SK-N-SH (cell line): ENCODE results near the gene IVNS1ABP. TPM values are rescaled to one million over a fixed set of nuclear protein-coding genes. Genes with fewer than 3 reads are reported as not detected.

ENCODE experiments used
- CTCF ChIA-PET: fragments of 300-600, 350-600 bp; formaldehyde crosslinking; extraction: SDS; loops from one replicate; lab custom pipeline; 2021; lab: Yijun Ruan, JAX
- POLR2A ChIA-PET: fragments of 350-600 bp; sonication (Branson Sonifier 250); formaldehyde crosslinking; extraction: SDS; loops from one replicate; lab custom pipeline; 2020; ENCODE audit warnings: antibody characterized with exemption, inconsistent platforms; lab: Yijun Ruan, JAX
- DNase-seq: peaks from one replicate; pipeline ENCODE4 v3.0.0; 2012
- H2AFZ ChIP-seq: fragments of 200-600 bp; sonication (generic); 2 replicates; pipeline ENCODE4 v1.8.1; 2016; ENCODE audit warnings: antibody characterized with exemption, mild to moderate bottlenecking, low read depth
- H3F3A ChIP-seq: fragments of 200-600 bp; sonication (generic); replicated peaks from 2 replicates; pipeline ENCODE3; 2016; ENCODE audit warnings: antibody characterized with exemption, mild to moderate bottlenecking; ENCODE audit not compliant: insufficient read depth
- H3K27ac ChIP-seq, 2 experiments: fragments of 200-500 bp in 1 of 2; fragments of 200-600 bp in 1 of 2; sonication (Bioruptor generic) in 1 of 2; sonication (generic), shearing (Covaris generic) in 1 of 2; 2 replicates each; pipeline versions ENCODE4 v1.5.1 to v1.6.1; 2014 to 2016; ENCODE audit warnings: low read depth in 2 of 2, inconsistent platforms in 1 of 2, low read length in 1 of 2, mild to moderate bottlenecking in 1 of 2, mixed read lengths in 1 of 2
- H3K27me3 ChIP-seq: fragments of 200-600 bp; sonication (generic), shearing (Covaris generic); 2 replicates; pipeline ENCODE4 v1.6.1; 2016; ENCODE audit warnings: mixed run types; ENCODE audit not compliant: insufficient read depth
- H3K36me3 ChIP-seq, 2 experiments: fragments of 200-500 bp in 1 of 2; fragments of 200-600 bp in 1 of 2; sonication (Bioruptor generic) in 1 of 2; sonication (generic) in 1 of 2; replicated peaks in 1 of 2; 2 replicates each; pipeline versions ENCODE3 to v1.5.1; 2014 to 2016; ENCODE audit warnings: low read length in 1 of 2, mild to moderate bottlenecking in 1 of 2; ENCODE audit not compliant: insufficient read depth in 2 of 2, control insufficient read depth in 1 of 2
- H3K4me1 ChIP-seq, 2 experiments: fragments of 200-500 bp in 1 of 2; fragments of 200-600 bp in 1 of 2; sonication (Bioruptor generic) in 1 of 2; sonication (generic), shearing (Covaris generic) in 1 of 2; 2 replicates each; pipeline versions ENCODE4 v1.5.1 to v1.6.1; 2014 to 2016; ENCODE audit warnings: low read depth in 1 of 2, low read length in 1 of 2, mixed run types in 1 of 2; ENCODE audit not compliant: insufficient read depth in 2 of 2, control insufficient read depth in 1 of 2
- H3K4me2 ChIP-seq: fragments of 200-600 bp; sonication (generic), shearing (Covaris generic); 2 replicates; pipeline ENCODE4 v1.6.1; 2017; ENCODE audit warnings: mixed run types
- H3K4me3 ChIP-seq, 2 experiments: fragments of 200-500 bp in 1 of 2; fragments of 200-600 bp in 1 of 2; sonication (Bioruptor generic) in 1 of 2; sonication (generic), shearing (Covaris generic) in 1 of 2; 2 replicates each; pipeline versions ENCODE4 v1.5.1 to v1.8.1; 2014 to 2016; ENCODE audit warnings: low read depth in 2 of 2, inconsistent platforms in 1 of 2, low read length in 1 of 2, mild to moderate bottlenecking in 1 of 2, mixed read lengths in 1 of 2, moderate library complexity in 1 of 2
- H3K79me2 ChIP-seq: fragments of 200-600 bp; sonication (generic); 2 replicates; pipeline ENCODE4 v1.8.1; 2017; ENCODE audit warnings: mild to moderate bottlenecking; ENCODE audit not compliant: insufficient read depth
- H3K9ac ChIP-seq: fragments of 200-600 bp; sonication (generic); 2 replicates; pipeline ENCODE4 v1.6.1; 2017; ENCODE audit warnings: mixed run types
- H3K9me2 ChIP-seq: fragments of 200-600 bp; sonication (generic); 2 replicates; pipeline ENCODE4 v1.6.1; 2017; ENCODE audit warnings: mixed run types
- H3K9me3 ChIP-seq: fragments of 200-600 bp; sonication (generic); 2 replicates; pipeline ENCODE4 v1.6.1; 2017; ENCODE audit warnings: mixed run types, mild to moderate bottlenecking, moderate library complexity
- H4K20me1 ChIP-seq: fragments of 200-600 bp; sonication (generic); 2 replicates; pipeline ENCODE4 v1.6.1; 2017; ENCODE audit warnings: mild to moderate bottlenecking, mixed run types; ENCODE audit not compliant: insufficient read depth
- CTCF ChIP-seq: fragments of 200-600 bp; sonication (generic); IDR thresholded peaks from 2 replicates; pipeline ENCODE4 v1.6.1; 2017; ENCODE audit warnings: antibody characterized with exemption, mild to moderate bottlenecking, moderate library complexity
- ELF1 ChIP-seq: IDR thresholded peaks from 2 replicates; pipeline ENCODE4 v1.4.0; 2012
- EP300 ChIP-seq, 2 experiments: IDR thresholded peaks; 2 replicates each; pipeline versions ENCODE4 v1.4.0 to v1.6.1; 2012; ENCODE audit warnings: borderline replicate concordance in 1 of 2, low read depth in 1 of 2, low read length in 1 of 2
- GABPA ChIP-seq: IDR thresholded peaks from 2 replicates; pipeline ENCODE4 v1.4.0; 2012; ENCODE audit warnings: low read depth, mild to moderate bottlenecking
- GATA2 ChIP-seq: sonication (generic); formaldehyde crosslinking; IDR thresholded peaks from 2 replicates; pipeline ENCODE4 v1.5.0; 2020; ENCODE audit warnings: mild to moderate bottlenecking, missing genetic modification reagents
- IRF3 ChIP-seq: fragments of 150-350 bp; IDR thresholded peaks from 2 replicates; pipeline ENCODE4 v1.6.1; 2016; ENCODE audit warnings: mild to moderate bottlenecking, low read depth, low read length
- JUND ChIP-seq: IDR thresholded peaks from 2 replicates; pipeline ENCODE4 v1.4.0; 2012
- MAX ChIP-seq: IDR thresholded peaks from 2 replicates; pipeline ENCODE4 v1.4.0; 2012; ENCODE audit warnings: low read depth
- MEF2A ChIP-seq: IDR thresholded peaks from 2 replicates; pipeline ENCODE4 v1.4.0; 2012; ENCODE audit warnings: low read depth, borderline replicate concordance
- MXI1 ChIP-seq: IDR thresholded peaks from 2 replicates; pipeline ENCODE4 v1.6.1; 2012; ENCODE audit warnings: mild to moderate bottlenecking, low read depth, low read length, improper control_type of control experiment
- NRF1 ChIP-seq: IDR thresholded peaks from 2 replicates; pipeline ENCODE4 v1.6.1; 2012; ENCODE audit warnings: low read depth, mild to moderate bottlenecking, low read length
- PBX3 ChIP-seq: IDR thresholded peaks from 2 replicates; pipeline ENCODE4; 2012
- RAD21 ChIP-seq: IDR thresholded peaks from 2 replicates; pipeline ENCODE4 v1.6.1; 2012; ENCODE audit warnings: mild to moderate bottlenecking, low read length
- RCOR1 ChIP-seq: fragments of 150-350 bp; IDR thresholded peaks from 2 replicates; pipeline ENCODE4 v1.6.1; 2017; ENCODE audit warnings: antibody characterized with exemption, low read length
- REST ChIP-seq: IDR thresholded peaks from 2 replicates; pipeline ENCODE4 v1.6.1; 2012; ENCODE audit warnings: mild to moderate bottlenecking, low read depth, low read length, moderate library complexity
- RFX5 ChIP-seq: IDR thresholded peaks from 2 replicates; pipeline ENCODE4 v1.6.1; 2012; ENCODE audit warnings: mild to moderate bottlenecking, improper control_type of control experiment, low read length
- SMC3 ChIP-seq: IDR thresholded peaks from 2 replicates; pipeline ENCODE4 v1.6.1; 2012; ENCODE audit warnings: low read depth, low read length, improper control_type of control experiment
- TAF1 ChIP-seq: IDR thresholded peaks from 2 replicates; pipeline ENCODE4 v1.6.1; 2012; ENCODE audit warnings: low read depth, mild to moderate bottlenecking, low read length, moderate library complexity, borderline replicate concordance
- WGBS: methylation state at CpG from one replicate; pipeline ENCODE4 v1.1.6; 2017; ENCODE audit warnings: low lambda C conversion rate; 5-methylcytosine and 5-hydroxymethylcytosine counted together
- polyA plus RNA-seq, 3 experiments: library from polyadenylated mRNA; depleted of rRNA; stranded (reverse); fragments of >200 nt; gene quantifications; 2 replicates each; pipeline ENCODE4 v1.2.3, GENCODE V29; 2012

IVNS1ABP gene
- polyA plus RNA-seq, 1 of the 3 experiments (the other 2 are of a cell fraction) = 24.5 TPM

GRCh38 chr1:185312361-185313138 is 4.5 kb downstream of the IVNS1ABP start:
- Histone ChIP-seq H3K27ac (no peak overlapping the region), H3K27me3 (no peaks in the 10 kb centered on the region), H3K4me1 (peaks cover 14 to 19% of the 10 kb centered on the region in 2 experiments; a peak in 3 of 4 replicates), H3K9ac (no peak overlapping the region), H2AFZ (no peak overlapping the region), H3K9me3 (no peaks in the 10 kb centered on the region), H3K36me3 (peaks cover 42 to 43% of the 10 kb centered on the region in 2 experiments), H4K20me1 (peaks cover 46% of the 10 kb centered on the region), H3K4me3 (no peak overlapping the region), H3K9me2 (no peaks in the 10 kb centered on the region), H3K79me2 (peaks cover 78% of the 10 kb centered on the region), H3K4me2 (0 out of 2 replicates have a peak overlapping the region, but pooled peaks have one; percentile 3), H3F3A (no peaks in the 10 kb centered on the region)
- DNase-seq = no peak
- 91% methylated on average over 4 of the region's 4 CpGs for WGBS
- TF ChIP-seq GATA2 (CRISPR knock-in tag) = no peak
- TF ChIP-seq MAX = no peak
- TF ChIP-seq RCOR1 = no peak
- no peak for TF ChIP-seq ELF1
- TF ChIP-seq MEF2A = no peak
- ChIA-PET POLR2A (no interaction called here), CTCF (interaction anchor here (1.0 to 1.4 kb wide), 2 partner anchors 9 to 368 kb away, joined by 4 read pairs; no protein-coding TSS in a partner anchor)

- Histone ChIP-seq H3K9me2 (no peaks in the 10 kb centered on the region), H3K4me1 (peaks cover 14 to 18% of the 10 kb centered on the region in 2 experiments; a peak in 3 of 4 replicates), H3K79me2 (peaks cover 76% of the 10 kb centered on the region), H3F3A (no peaks in the 10 kb centered on the region), H3K4me2 (no peak overlapping the region), H3K36me3 (peaks cover 50 to 51% of the 10 kb centered on the region in 2 experiments), H3K27ac (no peak overlapping the region), H3K9me3 (no peaks in the 10 kb centered on the region), H3K9ac (no peak overlapping the region), H2AFZ (no peak overlapping the region), H4K20me1 (peaks cover 46% of the 10 kb centered on the region), H3K4me3 (no peak overlapping the region), H3K27me3 (no peaks in the 10 kb centered on the region)
- ChIA-PET CTCF (no interaction called here), POLR2A (no interaction called here)
- no peak for DNase-seq
- no peak for TF ChIP-seq EP300 (IDR thresholded peaks at IDR 0.05; ENCODE audit: borderline replicate concordance in 1 of 2, low read depth in 1 of 2, low read length in 1 of 2)
- TF ChIP-seq GATA2 (CRISPR knock-in tag) = no peak
- TF ChIP-seq TAF1 = no peak
- no peak for TF ChIP-seq GABPA
- no peak for TF ChIP-seq CTCF
- no peak for TF ChIP-seq RAD21
- TF ChIP-seq PBX3 = no peak
- TF ChIP-seq RCOR1 = no peak
- no peak for TF ChIP-seq SMC3
- no peak for TF ChIP-seq MEF2A
- no peak for TF ChIP-seq REST
- no peak for TF ChIP-seq RFX5
- TF ChIP-seq NRF1 = no peak
- no peak for TF ChIP-seq JUND
- TF ChIP-seq MXI1 = no peak
- no peak for TF ChIP-seq ELF1
- no peak for TF ChIP-seq IRF3
Measured at GRCh38 chr1:185311589-185312225, 5.3 kb downstream of the IVNS1ABP start.
